IPS-20b (cell line): ENCODE results near the gene MOGAT3.
A peak's percentile ranks its signal among the peaks of the same experiment; 100 is the strongest.
"Not testable (repeated sequence)": the region's sequence is repeated elsewhere in the genome, so short reads cannot be mapped to it uniquely, and the experiment has no call there.

ENCODE experiments used
- H3K27ac ChIP-seq: one replicate; pipeline ENCODE4 v1.5.1; 2013; ENCODE audit warnings: low read length
- H3K27me3 ChIP-seq: 2 replicates; pipeline ENCODE4 v1.6.1; 2013; ENCODE audit warnings: mild to moderate bottlenecking, low read length, inconsistent platforms; ENCODE audit not compliant: insufficient read depth
- H3K36me3 ChIP-seq: 2 replicates; pipeline ENCODE4 v1.6.1; 2013; ENCODE audit warnings: low read depth, mild to moderate bottlenecking, inconsistent platforms, low read length, moderate library complexity; ENCODE audit not compliant: insufficient read depth
- H3K4me1 ChIP-seq: 2 replicates; pipeline ENCODE4 v1.6.1; 2013; ENCODE audit warnings: mild to moderate bottlenecking, control low read depth, inconsistent platforms, low read length, moderate library complexity; ENCODE audit not compliant: insufficient read depth
- H3K4me3 ChIP-seq: 2 replicates; pipeline ENCODE4 v1.5.1; 2013; ENCODE audit warnings: mild to moderate bottlenecking, low read length, inconsistent platforms
- H3K9ac ChIP-seq: 2 replicates; pipeline ENCODE4 v1.6.1; 2013; ENCODE audit warnings: low read depth, mild to moderate bottlenecking, inconsistent platforms, low read length, moderate library complexity
- H3K9me3 ChIP-seq: 2 replicates; pipeline ENCODE4 v1.6.1; 2013; ENCODE audit warnings: mild to moderate bottlenecking, low read depth, low read length, inconsistent platforms; ENCODE audit not compliant: insufficient read depth

MOGAT3 gene

GRCh38 chr7:101211501-101211900 lies 10.7 kb upstream of the MOGAT3 start:
- no peak overlapping the region for H3K27ac ChIP-seq
- H3K36me3 ChIP-seq, result peaks cover 10% of the 10 kb centered on the region
- H3K27me3 ChIP-seq, result peaks cover 3% of the 10 kb centered on the region; the same call in 1 of the 2 replicates
- no peaks in the 10 kb centered on the region; the same call in 1 of the 2 replicates for H3K4me1 ChIP-seq
- no peaks in the 10 kb centered on the region for H3K9me3 ChIP-seq
- H3K9ac ChIP-seq, result no peak overlapping the region
- H3K4me3 ChIP-seq, result no peak overlapping the region

GRCh38 chr7:101210143-101210542 lies 9.3 kb upstream of the MOGAT3 start:
- no peak overlapping the region for H3K4me3 ChIP-seq
- peaks cover 10% of the 10 kb centered on the region for H3K36me3 ChIP-seq
- H3K27ac ChIP-seq, result no peak overlapping the region
- no peak overlapping the region for H3K9ac ChIP-seq
- H3K4me1 ChIP-seq, result no peaks in the 10 kb centered on the region
- H3K9me3 ChIP-seq, result no peaks in the 10 kb centered on the region
- H3K27me3 ChIP-seq, result no peaks in the 10 kb centered on the region

GRCh38 chr7:101208794-101209193 lies 8.0 kb upstream of the MOGAT3 start:
- no peaks in the 10 kb centered on the region for H3K4me1 ChIP-seq
- no peak overlapping the region for H3K9ac ChIP-seq
- no peak overlapping the region for H3K27ac ChIP-seq
- no peaks in the 10 kb centered on the region for H3K9me3 ChIP-seq
- no peak overlapping the region for H3K4me3 ChIP-seq
- peaks cover 1% of the 10 kb centered on the region; the same call in 1 of the 2 replicates for H3K27me3 ChIP-seq
- peaks cover 10% of the 10 kb centered on the region for H3K36me3 ChIP-seq

DNA sequence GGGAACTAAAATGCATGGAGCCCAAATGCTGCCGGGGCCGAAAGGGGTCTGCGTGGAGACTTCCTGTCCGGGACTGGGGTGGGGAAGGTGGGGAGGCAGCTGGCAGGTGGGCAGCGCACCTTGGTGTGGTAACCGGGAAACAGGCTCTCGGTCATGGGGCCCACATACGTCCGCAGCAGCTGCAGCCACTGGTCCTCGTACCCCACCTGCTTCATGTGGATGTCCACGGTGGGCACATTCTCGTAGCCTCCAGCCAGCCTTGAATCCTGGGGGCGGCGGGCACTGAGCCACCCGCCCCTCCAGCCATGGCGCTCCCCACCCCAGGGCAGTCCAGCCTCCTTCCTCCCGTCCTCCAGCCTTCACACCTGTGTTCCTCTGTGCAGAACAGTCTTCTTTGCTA lies 6.6 kb upstream of the MOGAT3 start:
- peaks cover 10% of the 10 kb centered on the region for H3K36me3 ChIP-seq

DNA sequence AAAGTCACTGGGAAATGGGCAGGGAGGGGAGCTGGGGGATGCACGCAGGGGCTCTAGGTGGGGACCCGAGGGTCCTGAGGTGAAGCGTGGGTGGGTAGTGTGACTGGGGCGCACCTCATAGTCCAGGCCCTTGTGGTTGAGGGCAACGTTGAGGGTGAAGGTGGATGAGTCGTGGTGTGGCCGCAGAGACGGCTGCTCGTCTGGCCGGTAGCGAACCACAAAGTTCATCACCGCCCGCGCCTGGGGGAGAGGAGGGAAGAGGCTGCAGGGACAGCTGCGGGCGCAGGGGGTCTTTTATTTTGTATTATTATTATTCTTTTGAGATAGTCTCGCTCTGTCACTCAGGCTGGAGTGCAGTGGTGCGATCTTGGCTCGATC lies 5.8 kb upstream of the MOGAT3 start:
- Histone ChIP-seq H3K9ac (no peak overlapping the region), H3K27ac (no peak overlapping the region), H3K27me3 (peaks cover 22% of the 10 kb centered on the region; the same call in 1 of the 2 replicates), H3K36me3 (peaks cover 10% of the 10 kb centered on the region), H3K9me3 (no peaks in the 10 kb centered on the region), H3K4me1 (no peaks in the 10 kb centered on the region), H3K4me3 (no peak overlapping the region)

More for the DNA sequence above, 6.6 kb upstream of the MOGAT3 start:
- no peaks in the 10 kb centered on the region for H3K4me1 ChIP-seq
- no peak overlapping the region for H3K27ac ChIP-seq
- H3K9me3 ChIP-seq, result no peaks in the 10 kb centered on the region
- H3K9ac ChIP-seq, result no peak overlapping the region
- no peak overlapping the region for H3K4me3 ChIP-seq
- H3K27me3 ChIP-seq, result peaks cover 14% of the 10 kb centered on the region; the same call in 1 of the 2 replicates

DNA sequence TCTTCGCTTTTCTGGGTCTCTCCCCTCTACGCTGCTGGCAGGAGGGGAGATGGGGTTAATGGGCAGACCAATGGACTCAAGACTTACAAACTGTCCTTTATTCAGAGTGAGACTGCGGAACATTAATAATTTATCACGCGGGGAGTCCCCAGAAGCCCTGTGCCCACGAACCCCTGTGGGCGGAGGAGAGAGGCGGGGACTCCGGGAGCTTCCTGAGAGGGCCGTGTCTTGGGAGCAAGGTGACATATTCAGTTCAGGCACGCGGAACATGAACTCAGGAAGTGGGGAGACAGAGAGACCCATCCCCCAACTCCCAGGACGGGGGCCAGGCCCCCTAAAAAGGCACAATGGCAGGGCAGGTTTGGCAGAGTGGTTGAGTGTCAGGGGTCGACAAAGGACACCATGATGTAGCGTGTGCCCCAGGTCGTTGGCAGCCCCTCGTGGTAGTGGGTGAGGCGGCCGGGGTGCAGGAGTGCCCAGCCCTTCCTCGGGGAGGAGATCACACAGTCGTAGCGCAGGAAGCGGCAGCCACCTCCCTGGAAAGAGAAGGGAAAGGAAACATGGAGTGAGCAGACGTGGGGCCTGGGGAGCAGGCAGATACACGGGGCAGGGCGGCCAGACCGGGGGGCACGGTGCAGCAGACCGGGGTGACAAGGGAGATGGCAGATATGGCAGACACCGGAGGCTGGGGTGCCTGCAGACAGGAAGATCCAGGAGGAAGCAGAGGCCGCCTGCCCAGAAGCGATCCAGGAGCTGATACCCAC lies 5.2 kb upstream of the MOGAT3 start:
- no peaks in the 10 kb centered on the region; the same call in 1 of the 2 replicates for H3K4me1 ChIP-seq
- H3K27me3 ChIP-seq, result peaks cover 27% of the 10 kb centered on the region; the same call in 1 of the 2 replicates
- peaks cover 10% of the 10 kb centered on the region for H3K36me3 ChIP-seq
- no peak overlapping the region for H3K27ac ChIP-seq
- H3K4me3 ChIP-seq, result no peak overlapping the region
- H3K9ac ChIP-seq, result no peak overlapping the region
- H3K9me3 ChIP-seq, result no peaks in the 10 kb centered on the region

GRCh38 chr7:101203740-101204738 lies 3.2 kb upstream of the MOGAT3 start:
- H3K27me3 ChIP-seq, result peaks cover 32% of the 10 kb centered on the region; the same call in 1 of the 2 replicates
- not testable (repeated sequence) for H3K36me3 ChIP-seq, H3K9ac ChIP-seq, H3K4me3 ChIP-seq, H3K4me1 ChIP-seq, H3K9me3 ChIP-seq, H3K27ac ChIP-seq

DNA sequence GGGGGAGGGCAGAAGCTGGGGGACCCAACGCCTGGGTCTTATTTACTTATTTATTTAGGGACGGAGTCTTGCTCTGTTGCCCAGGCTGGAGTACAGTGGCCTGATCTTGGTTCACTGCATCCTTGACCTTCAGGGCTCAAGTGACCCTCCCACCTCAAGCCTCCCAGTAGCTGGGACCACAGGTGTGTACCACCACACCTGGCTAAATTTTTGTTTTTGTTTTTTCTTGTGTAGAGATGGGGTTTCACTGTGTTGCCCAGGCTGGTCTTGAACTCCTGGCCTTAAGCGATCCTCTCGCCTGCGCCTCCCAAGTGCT lies 1.7 kb upstream of the MOGAT3 start:
- H3K27me3 ChIP-seq, result peaks cover 32% of the 10 kb centered on the region; the same call in 1 of the 2 replicates
- H3K27ac ChIP-seq, result no peak overlapping the region
- no peak overlapping the region for H3K4me3 ChIP-seq
- H3K36me3 ChIP-seq, result no peaks in the 10 kb centered on the region
- no peaks in the 10 kb centered on the region for H3K9me3 ChIP-seq
- H3K9ac ChIP-seq, result no peak overlapping the region
- peaks cover 4% of the 10 kb centered on the region; the same call in 1 of the 2 replicates for H3K4me1 ChIP-seq

DNA sequence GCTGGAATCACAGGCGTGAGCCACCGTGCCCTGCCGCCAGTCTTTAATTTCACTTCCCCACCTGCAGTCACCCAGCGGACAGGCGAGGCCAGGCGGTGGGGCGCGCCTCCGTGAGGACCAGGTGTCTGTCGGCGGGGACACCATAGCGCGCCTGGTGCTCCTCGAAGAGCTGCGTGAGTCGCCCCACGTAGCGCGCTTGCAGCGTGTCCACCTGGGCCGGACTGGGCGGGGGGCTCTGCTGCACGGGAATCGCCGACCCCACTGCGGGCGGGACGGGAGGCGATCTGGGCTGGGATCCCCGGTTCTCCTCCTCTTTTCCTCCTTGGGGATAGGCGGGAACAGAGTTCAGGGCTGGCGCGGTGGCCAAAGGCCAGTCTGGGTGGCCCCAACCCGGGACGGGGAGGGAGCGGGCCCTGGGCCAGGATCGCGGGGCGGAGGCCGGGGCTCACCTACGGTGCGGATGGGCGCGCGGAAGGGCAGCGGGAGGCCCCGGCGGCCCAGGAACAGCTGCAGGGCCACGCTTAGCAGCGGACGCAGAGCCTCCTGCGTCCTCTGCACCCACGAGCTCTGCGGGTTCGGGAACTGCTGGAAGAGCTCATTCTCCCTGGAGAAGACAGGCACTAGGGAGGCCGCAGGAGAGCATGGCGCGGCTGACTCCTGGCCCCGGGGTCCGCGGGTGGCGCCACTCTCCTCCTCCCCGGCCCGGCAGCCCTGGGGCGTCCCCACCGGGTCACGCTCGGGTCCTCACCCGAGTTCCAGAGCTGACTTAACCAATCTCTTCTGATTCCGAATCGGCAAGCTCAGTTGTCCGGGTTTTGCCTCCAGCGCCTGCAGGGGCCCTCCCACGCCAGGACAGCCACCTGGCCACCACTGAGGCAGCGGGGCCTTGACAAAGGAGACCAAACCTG lies 1.1 kb upstream of the MOGAT3 start:
- Histone ChIP-seq H3K9me3 (no peaks in the 10 kb centered on the region), H3K27ac (no peak overlapping the region), H3K4me1 (peaks cover 4% of the 10 kb centered on the region; the same call in 1 of the 2 replicates), H3K9ac (peak overlapping the region; percentile 34; the same call in 1 of the 2 replicates), H3K4me3 (peak overlapping the region; percentile 53; the same call in 1 of the 2 replicates), H3K36me3 (no peaks in the 10 kb centered on the region), H3K27me3 (peaks cover 32% of the 10 kb centered on the region; the same call in 1 of the 2 replicates)

- H3K27me3 ChIP-seq, result peaks cover 32% of the 10 kb centered on the region; the same call in 1 of the 2 replicates
- H3K27ac ChIP-seq, result no peak overlapping the region
- peak overlapping the region; percentile 3; the same call in 1 of the 2 replicates for H3K9ac ChIP-seq
- no peak overlapping the region for H3K4me3 ChIP-seq
- no peaks in the 10 kb centered on the region for H3K36me3 ChIP-seq
- H3K9me3 ChIP-seq, result no peaks in the 10 kb centered on the region
- H3K4me1 ChIP-seq, result peaks cover 4% of the 10 kb centered on the region; the same call in 1 of the 2 replicates
These were observed 353 bp downstream of the MOGAT3 start for GRCh38 chr7:101200504-101200861.

DNA sequence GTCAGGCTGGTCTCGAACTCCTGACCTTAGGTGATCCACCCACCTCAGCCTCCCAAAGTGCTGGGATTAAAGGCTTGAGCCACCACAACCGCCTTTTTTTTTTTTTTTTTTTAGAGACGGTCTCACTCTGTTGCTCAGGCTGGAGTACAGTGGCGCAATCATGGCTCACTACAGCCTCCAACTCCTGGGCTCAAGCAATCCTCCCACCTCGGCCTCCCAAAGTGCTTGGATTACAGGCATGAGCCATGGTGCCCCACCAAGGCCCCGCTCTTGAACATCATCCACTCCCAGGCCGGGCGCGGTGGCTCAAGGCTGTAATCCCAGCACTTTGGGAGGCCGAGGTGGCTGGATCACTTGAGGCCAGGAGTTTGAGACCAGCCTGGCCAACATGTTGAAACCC lies 1.3 kb downstream of the MOGAT3 start:
- H3K9ac ChIP-seq, H3K4me1 ChIP-seq, H3K36me3 ChIP-seq, H3K27ac ChIP-seq, H3K4me3 ChIP-seq, H3K9me3 ChIP-seq: not testable (repeated sequence)
- peaks cover 32% of the 10 kb centered on the region; the same call in 1 of the 2 replicates for H3K27me3 ChIP-seq
